ENCODE results near the gene RTTN. TPM values are rescaled to one million over a fixed set of nuclear protein-coding genes. Genes with fewer than 3 reads are reported as not detected.

Gene RTTN
- total and polyA plus RNA-seq, 2 of the 13 experiments (the other 11 are each of a cell fraction or from before 2014, with no cell fraction given) = 5.4 to 18.7 TPM

DNA sequence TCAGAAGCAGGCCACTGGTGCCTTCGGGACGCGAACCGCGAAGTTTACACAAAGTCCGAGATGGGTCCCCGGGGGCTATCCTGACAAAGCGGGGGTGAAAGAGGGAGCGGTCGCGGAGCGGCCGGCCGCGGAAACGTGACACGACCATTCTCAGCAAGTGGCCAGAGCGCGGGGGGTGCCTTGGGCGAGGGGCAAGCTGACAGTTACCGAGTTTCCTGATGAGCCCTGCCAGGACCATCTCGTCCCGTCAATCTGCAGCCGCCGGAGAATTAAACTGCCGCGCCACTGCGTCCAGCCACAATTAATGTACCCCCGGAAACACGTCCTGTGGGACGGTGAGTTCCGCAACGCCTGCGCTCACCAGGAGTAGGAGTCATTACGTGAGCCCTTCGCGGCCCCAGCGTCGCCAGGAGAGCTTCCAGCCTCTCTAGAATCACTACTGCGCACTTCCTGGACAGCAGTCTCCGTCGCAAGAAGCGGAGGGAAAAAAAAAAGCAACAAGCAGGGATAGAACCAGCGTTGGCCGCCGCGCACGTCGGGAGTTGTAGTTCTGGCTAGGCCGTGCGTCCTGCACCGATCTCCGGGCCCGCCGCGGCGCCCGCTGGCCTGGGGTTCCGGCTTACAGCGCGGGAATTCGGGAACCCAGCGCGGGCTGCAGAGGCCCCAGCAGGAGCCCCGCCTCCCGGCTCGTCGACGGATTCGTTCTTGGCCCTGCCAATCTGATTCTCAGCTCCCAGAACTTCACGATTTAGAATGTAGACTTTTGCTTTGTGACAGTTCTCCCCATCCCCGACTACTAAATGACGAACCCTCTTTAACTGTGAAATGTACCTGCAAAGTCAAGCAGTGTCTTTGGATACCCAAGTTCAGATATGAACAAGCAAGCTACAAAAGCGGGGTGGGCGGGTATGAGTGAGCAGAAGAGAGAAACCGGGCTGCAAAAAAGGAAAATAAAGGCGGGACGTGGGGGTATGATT lies at the start of gene RTTN (continued):
- TF ChIP-seq SUZ12 (IDR thresholded peaks at IDR 0.05; ENCODE audit: low read depth, low read length) = peak; percentile 42; the same call in 1 of the 2 replicates
- TF ChIP-seq ZNF20 (CRISPR knock-in tag; IDR thresholded peaks at IDR 0.05) = peak; percentile 26; the same call in 1 of the 2 replicates
- TF ChIP-seq ARID5B (CRISPR knock-in tag; IDR thresholded peaks at IDR 0.05) = peak; percentile 72; the same call in 1 of the 2 replicates
- TF ChIP-seq NFYC (CRISPR knock-in tag; IDR thresholded peaks at IDR 0.05) = peak; percentile 80
- TF ChIP-seq ZBTB44 (CRISPR knock-in tag; IDR thresholded peaks at IDR 0.05) = peak; percentile 26; the same call in 1 of the 2 replicates
- no peak for TF ChIP-seq RFX1 (IDR thresholded peaks at IDR 0.05)
- no peak for TF ChIP-seq ARNT (IDR thresholded peaks at IDR 0.05)
- TF ChIP-seq ZNF142 (CRISPR knock-in tag; IDR thresholded peaks at IDR 0.05) = peak; percentile 78; the same call in 1 of the 2 replicates
- peak; percentile 55; the same call in 1 of the 2 replicates for TF ChIP-seq REXO4 (CRISPR knock-in tag; IDR thresholded peaks at IDR 0.05; ENCODE audit: borderline replicate concordance)
- peak; percentile 71 for TF ChIP-seq PRDM10 (CRISPR knock-in tag; IDR thresholded peaks at IDR 0.05; ENCODE audit: low read depth)
- TF ChIP-seq ZNF136 (CRISPR knock-in tag; IDR thresholded peaks at IDR 0.05; ENCODE audit: low read depth) = no peak
